SW480 (cell line): Measurements from ENCODE around the gene ZCCHC2.

Experiments
- DNase-seq: peaks from one replicate; pipeline ENCODE4 v3.0.0-alpha.2; 2016; ENCODE audit warnings: low spot score

Gene ZCCHC2

GRCh38 chr18:62538881-62539280 is 16.1 kb downstream of the ZCCHC2 start:
- DNase-seq = no peak

- DNase-seq = no peak
These were observed 16.7 kb downstream of the ZCCHC2 start for GRCh38 chr18:62539284-62540165.

DNA sequence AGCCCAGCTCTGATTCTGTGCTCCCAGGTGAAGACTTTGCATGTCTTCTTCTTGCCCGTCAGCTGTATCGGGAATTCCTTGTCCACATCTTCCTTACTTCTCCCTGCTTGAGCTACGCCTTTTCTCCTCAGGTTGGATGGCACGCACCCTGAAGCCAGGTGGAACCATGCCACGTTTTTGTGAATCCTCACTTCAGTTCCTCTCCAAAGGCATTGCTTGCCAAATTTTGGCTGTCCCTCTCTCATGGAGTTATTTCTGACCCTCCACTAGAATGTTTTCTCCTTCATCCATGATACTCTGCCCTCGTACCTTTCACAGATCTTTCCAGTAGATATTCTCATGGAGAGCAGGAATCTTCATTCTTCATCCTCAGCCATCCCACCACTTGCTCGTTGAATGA is 20.2 kb downstream of the ZCCHC2 start:
- DNase-seq = no peak

DNA sequence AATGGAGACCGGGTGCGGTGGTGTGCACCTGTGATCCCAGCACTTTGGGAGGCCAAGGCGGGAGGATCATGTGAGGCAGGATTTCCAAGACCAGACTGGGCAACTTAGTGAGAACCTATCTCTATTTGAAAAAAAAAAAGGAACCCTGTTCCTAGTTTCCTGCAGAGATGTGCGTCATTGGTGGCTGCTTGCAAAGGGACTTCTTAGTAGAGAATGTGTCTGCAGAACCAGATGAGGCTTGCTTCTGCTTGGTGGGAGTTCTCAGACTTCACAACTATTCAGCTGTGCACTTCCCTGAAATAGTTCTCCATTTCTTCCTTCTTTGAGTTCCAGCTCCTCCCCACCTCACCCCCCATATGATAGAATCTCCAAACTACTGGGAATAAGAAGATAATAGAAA is 22.3 kb downstream of the ZCCHC2 start:
- DNase-seq = no peak

DNA sequence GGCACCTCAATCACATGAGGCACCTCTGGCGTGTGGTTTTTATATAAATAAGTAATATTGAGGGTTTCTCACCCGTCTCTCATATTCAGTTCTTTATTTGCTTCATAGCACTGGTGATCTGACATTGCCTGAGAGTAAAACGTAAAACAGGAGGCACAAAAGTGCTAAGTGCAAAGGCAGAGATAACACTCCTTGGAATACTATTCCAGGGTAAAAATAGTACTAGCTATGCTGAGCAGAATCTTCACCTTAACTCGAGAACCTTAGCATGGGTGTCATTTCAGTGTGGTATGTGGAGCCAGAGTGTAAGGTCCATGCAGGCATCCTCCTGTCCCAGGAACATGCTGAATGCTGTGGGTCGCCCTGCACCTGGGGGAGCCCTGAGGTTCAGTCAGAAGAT is 26.9 kb downstream of the ZCCHC2 start:
- no peak for DNase-seq

GRCh38 chr18:62550746-62551145 is 27.9 kb downstream of the ZCCHC2 start:
- no peak for DNase-seq

DNA sequence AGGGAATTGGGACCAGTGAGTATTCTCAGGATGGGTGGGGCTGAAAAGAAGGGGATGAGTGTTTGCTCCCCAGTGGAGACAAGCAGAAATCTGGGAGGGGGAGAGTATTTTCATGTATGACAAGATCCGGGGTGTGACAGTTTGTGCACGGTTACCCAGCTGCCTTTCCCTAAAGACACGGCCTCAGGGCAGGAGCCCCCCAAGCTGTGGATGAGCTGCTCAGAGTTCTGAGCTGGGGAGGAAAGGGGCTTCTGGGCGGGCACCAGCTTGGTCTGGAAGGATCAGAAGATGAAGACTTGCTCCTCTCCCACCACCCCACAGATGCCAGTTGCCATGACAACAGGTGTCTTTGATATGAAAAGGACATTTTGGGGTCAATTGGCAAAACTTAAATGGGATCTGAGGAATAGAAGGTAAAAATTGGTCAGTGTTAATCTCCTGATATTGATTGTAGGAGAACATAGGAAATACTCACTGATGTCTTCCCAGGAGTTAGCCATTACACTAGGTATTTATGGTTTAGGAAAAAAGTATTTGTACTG is 29.2 kb downstream of the ZCCHC2 start:
- no peak for DNase-seq

GRCh38 chr18:62554061-62554815 is 31.4 kb downstream of the ZCCHC2 start:
- no peak for DNase-seq

DNA sequence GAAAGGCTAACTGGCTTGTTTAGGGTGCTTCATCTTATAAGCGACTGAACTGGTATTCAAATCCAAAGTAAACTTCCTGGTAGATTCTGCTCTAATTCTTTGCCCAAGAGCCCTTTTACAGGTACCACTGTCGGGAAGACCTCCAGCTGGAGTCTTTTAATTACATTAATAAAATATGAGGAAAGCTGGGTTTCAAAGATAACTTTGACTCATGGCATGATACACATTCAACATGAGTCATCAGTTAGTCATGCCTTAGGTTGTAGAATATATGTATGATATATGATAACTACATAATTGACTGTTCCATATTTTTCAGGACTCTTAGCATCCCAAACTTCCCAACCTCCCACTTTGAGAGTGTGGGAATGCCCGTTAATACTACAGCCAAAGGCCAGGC is 32.3 kb downstream of the ZCCHC2 start:
- peak; percentile 0 for DNase-seq

DNA sequence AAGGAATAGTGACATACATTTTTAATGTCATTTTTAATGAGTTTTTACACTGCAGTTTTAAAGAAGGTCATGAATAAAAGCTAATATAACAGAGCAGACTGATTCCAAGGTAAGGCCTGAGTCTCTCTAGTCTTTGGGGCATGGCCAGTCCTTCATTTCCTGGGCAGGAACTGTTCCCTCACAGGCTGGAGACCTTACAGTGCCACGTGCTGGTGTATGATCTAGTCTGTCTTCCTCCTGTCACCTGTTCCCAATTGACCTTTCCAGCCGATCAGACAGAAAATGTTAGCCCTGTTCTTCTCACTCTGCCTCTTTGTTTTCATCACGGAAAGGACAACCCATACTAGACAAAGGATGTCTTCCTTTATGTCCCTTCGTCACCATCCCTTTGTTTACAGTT is 33.6 kb downstream of the ZCCHC2 start:
- DNase-seq = no peak

- no peak for DNase-seq
These were observed 35.3 kb downstream of the ZCCHC2 start for GRCh38 chr18:62558015-62558663.

GRCh38 chr18:62564044-62564443 is 41.2 kb downstream of the ZCCHC2 start:
- DNase-seq = no peak

DNA sequence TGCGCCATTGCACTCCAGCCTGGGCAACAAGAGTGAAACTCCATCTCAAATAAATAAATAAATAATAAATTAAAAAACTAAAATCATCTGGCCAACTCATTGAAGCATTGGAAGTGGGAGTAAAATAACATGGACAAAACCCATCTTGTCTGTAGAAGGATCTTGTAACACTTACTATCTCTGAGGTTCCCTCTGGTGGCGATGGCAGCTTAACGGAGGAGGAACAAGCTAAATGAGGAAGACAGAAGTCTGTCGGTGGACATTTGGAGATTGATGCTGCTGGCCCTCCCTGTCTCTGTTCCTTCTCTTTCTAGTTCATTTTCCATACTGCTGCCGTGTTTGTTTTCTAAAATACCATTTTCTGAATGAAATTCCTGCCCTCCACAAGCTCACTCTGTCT is 43.4 kb downstream of the ZCCHC2 start:
- DNase-seq = no peak

GRCh38 chr18:62566818-62567217 is 44.0 kb downstream of the ZCCHC2 start:
- DNase-seq = no peak

GRCh38 chr18:62569081-62569655 is 46.3 kb downstream of the ZCCHC2 start:
- DNase-seq = no peak

DNA sequence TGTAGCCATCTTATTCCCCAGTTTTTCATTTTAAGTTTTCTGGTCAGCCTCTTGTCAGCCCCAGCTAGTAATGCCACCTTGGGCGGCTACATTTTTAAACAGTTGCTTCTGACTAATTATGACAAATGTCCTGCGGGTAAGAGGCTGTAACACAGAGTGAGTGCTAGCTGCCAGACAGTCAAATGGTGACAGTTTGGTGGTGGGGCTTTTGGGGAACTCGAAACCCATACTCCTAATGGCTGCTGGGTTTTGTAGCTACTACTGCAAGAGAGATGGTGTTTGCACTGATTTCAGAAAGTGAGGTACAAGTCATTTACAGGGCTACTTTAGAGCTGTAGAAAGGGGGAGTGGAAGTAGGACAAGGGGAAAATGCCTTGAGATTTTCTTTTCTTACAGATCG is 48.2 kb downstream of the ZCCHC2 start:
- no peak for DNase-seq

DNA sequence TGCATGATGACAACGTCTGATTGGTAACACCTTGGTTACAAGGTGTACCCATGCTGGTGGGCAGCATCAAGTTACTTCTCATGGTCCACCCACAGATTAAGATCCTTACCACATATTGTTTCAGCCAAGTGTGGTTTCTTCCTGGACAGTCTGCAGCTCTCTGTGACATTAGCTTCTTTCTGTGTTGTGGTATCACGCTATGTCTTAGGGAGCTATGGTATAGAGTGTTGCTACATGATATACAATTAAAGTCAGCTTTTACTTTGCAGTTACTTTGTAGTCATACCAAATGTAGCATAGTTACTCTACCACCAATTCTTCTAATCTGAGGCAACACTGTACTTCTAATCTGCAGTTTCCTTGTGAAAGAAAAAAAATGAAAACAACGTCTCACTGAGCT is 48.8 kb downstream of the ZCCHC2 start:
- no peak for DNase-seq

DNA sequence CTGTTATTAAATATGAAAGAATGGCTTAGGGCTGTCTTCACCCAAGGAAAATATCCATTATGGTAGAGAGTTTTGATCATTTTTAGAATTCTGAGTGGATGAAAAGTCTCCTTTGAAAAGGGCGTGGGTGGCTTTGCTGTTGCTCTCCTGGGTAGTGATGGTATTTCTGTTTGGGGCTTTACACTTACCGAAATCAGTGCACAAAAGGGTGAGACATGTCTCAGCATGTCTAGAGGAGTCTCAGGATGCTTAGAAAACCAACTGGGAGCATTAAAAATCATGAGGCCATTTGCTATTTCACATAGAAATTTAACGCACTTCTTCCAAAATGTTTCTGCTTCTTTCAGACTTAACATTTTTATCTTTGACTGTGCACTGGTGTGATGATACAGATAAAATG is 49.6 kb downstream of the ZCCHC2 start:
- DNase-seq = no peak

DNA sequence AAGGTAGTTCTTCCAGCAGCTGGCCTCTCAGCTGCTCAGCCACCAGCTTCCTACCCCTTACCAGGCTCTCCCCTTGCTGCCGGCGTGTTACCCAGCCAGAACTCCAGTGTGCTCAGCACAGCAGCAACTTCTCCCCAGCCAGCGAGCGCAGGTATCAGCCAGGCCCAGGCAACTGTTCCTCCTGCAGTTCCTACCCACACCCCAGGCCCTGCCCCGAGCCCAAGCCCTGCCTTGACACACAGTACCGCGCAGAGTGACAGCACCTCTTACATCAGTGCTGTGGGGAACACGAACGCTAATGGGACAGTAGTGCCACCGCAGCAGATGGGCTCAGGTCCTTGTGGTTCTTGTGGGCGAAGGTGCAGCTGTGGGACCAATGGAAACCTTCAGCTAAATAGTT is 52.0 kb downstream of the ZCCHC2 start:
- DNase-seq = no peak

DNA sequence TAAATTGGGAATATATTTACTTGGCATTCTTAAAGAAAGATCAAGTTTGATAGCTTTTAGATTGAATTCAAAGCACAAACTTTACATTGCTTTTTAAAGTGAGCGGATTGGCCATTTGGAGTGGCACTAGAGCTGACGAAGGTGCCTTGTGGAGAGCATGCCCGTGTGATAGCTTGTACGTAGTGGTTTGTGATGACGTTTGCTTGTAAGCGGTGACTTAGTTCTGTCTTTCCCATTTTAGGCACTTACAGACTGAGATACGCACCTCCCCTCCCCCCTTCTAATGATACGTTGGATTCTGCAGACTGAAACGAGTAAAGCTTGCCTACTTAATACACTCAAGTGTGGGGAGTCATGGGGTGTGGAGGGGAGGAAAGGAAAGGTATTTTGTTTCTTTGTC is 53.4 kb downstream of the ZCCHC2 start:
- no peak for DNase-seq

- DNase-seq = no peak
These were observed 54.2 kb downstream of the ZCCHC2 start for GRCh38 chr18:62576845-62577512.

DNA sequence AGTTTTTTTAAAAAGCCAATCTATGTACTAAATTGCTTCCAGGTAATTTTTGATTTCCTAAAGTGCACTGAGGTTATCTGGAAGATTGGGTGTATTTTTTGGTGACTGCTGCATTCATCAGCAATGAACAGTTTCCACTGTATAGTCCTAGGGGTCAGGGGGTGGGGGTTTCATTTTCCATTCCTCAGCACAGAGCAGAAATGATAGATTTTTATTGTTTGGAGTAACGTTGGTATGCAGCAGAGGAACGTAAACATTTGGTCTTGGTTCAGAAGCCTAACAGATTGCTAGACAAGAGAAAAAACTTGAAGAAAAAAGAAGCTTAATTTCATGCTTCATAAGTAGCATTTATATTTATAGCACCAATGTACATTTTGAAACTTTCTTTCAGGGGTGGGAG is 54.9 kb downstream of the ZCCHC2 start:
- DNase-seq = no peak
